KOPT-K1 (cell line): ENCODE data around the gene ZNF462.

Experiments
- H3K27ac ChIP-seq: fragments of 200-600 bp; sonication (generic); 2 replicates; pipeline ENCODE4 v1.5.1; 2016; ENCODE audit warnings: antibody characterized with exemption, mild to moderate bottlenecking, low read depth, low read length; ENCODE audit not compliant: poor library complexity, severe bottlenecking
- H3K36me3 ChIP-seq: fragments of 200-600 bp; sonication (generic); 2 replicates; pipeline ENCODE4 v1.5.1; 2017; ENCODE audit warnings: antibody characterized with exemption, mild to moderate bottlenecking, low read length, moderate library complexity; ENCODE audit not compliant: insufficient read depth
- H3K9me3 ChIP-seq: fragments of 200-600 bp; sonication (generic); 2 replicates; pipeline ENCODE4 v1.5.1; 2017; ENCODE audit warnings: antibody characterized with exemption, low read length, mild to moderate bottlenecking; ENCODE audit not compliant: insufficient read depth, poor library complexity, severe bottlenecking

ZNF462 gene

DNA sequence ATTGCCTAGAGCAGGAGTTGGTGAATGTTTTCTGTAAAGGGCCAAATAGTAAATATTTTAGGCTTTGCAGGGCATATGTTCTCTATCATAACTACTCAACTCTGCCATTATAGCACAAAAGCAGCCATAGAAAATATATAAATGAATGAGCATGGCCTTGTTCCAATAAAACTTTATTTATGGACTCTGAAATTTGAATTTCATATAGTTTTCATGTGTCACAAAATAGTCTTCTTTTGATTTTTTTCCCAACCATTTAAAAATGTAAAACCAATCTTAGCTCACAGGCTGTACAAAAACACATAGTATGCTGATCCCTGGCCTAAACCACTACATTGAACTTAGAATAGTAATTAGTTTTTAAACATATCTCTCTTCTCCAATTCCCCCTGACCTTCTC, 179.6 kb downstream of the ZNF462 start:
- Histone ChIP-seq H3K36me3 (no peaks in the 10 kb centered on the region), H3K9me3 (no peaks in the 10 kb centered on the region), H3K27ac (no peak overlapping the region)

DNA sequence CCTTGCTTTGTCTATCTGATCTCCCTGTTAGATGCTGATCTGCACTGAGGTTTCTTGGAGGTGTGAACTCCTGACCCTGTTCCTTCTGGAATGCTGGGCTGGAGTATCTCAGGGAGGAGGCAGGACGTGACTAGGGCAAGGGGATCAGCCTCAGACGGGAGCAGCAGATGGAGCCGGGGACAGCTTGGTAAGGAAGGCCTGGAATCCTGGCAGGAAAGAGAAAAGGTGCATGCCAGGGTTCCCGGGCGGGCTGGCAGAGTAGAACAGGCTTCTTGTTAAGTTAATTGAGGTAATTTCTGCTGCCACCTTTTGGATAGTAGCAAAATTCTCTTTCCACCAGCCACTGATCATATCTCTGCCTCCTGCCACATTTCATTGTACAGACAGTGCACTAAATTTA, 180.9 kb downstream of the ZNF462 start:
- H3K27ac ChIP-seq, result no peak overlapping the region
- H3K9me3 ChIP-seq, result no peaks in the 10 kb centered on the region
- no peaks in the 10 kb centered on the region for H3K36me3 ChIP-seq

DNA sequence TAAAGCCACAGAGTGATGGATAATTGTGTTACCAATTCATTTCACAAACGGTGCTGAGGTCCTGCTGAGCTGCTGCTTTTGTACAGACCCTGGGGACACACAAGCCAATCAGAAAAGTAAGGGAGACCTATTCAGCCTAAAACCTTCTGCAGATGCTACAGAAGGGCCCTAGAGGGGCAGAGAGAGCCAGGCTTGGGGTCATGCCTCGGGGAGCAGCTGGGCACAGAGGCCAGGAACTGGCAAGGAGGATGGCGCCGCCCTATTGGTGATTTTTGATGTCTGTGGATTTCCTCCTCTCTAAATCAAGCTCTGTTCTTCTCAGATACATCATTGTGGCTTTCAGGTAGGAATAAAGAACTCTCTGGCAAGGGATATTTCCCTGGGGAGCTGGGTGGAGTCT, 181.9 kb downstream of the ZNF462 start:
- Histone ChIP-seq H3K36me3 (no peaks in the 10 kb centered on the region), H3K27ac (no peak overlapping the region), H3K9me3 (no peaks in the 10 kb centered on the region)

DNA sequence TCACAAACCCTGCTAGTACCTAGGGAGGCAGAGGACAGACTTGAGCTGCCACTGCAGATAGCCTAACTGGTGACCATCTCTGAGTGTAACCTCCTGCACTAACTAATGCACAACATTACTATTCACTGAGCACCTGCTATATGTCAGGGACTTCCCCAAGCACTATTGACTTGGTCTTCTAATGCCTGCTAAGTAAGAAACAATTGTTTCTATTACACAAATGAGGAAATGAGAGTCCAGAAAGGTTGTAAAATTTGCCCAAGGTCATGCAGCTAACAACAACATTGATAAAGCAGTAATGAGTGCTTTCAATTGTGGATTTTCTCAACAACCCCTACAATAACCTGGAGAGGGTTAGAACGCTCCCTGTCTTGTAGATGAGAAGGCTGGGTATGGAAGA, 183.7 kb downstream of the ZNF462 start:
- Histone ChIP-seq H3K36me3 (no peaks in the 10 kb centered on the region), H3K27ac (no peak overlapping the region), H3K9me3 (no peaks in the 10 kb centered on the region)

DNA sequence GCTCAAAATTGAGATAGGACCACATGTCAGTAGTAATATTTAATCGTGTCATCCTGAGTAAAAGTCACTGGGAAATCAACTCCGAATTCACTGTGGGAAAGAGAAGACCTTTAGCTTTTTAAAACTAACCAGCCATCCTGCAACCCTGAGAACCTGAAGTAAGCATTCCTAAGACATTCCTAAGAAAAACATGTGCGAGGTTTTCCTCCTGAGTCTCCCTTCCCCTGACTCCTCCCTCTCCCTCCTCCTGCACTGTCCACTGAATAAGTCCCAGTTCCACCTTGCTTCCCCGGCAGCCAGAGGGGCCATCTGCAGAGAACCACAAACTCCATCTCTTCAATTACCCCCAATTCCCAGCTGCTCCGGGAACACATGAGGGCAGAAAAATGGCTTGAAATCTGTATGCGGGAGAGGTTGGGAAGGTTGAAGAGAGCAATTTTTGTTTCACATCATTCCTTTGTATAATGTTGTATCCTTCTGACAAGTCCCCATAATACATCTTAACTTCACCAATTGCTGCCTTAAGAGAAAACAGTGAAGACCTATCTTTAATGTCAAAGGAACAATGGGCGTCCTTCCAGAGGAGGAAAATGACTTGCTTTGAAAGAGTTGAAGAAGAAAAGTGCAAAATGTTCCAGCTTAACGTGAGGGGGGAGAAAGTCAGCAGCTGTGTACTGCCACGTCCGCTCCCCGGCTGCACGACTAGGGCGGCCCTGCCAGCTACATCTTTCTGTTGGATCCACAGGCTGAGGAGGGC, 186.3 kb downstream of the ZNF462 start:
- Histone ChIP-seq H3K9me3 (no peaks in the 10 kb centered on the region), H3K27ac (no peak overlapping the region), H3K36me3 (no peaks in the 10 kb centered on the region)

DNA sequence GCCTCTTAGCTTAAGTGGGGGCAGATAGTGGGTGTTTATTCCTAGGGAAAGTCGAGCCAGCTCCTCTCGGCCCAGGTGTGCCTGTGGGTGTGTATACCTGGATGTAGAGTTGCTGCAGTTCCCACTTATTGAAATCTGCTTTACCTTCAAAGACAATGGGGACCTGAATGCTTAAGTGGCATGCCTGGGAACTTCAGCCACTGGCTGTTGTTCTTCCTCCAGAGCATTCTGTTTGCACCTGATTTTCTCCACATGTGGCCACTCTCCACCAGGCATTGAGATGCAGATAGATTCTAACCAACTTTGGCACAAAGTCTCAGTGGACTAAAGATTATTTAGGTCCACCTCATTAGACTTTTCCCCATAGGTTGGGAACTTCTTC, 186.8 kb downstream of the ZNF462 start:
- H3K27ac ChIP-seq, result no peak overlapping the region
- no peaks in the 10 kb centered on the region for H3K36me3 ChIP-seq
- H3K9me3 ChIP-seq, result no peaks in the 10 kb centered on the region

DNA sequence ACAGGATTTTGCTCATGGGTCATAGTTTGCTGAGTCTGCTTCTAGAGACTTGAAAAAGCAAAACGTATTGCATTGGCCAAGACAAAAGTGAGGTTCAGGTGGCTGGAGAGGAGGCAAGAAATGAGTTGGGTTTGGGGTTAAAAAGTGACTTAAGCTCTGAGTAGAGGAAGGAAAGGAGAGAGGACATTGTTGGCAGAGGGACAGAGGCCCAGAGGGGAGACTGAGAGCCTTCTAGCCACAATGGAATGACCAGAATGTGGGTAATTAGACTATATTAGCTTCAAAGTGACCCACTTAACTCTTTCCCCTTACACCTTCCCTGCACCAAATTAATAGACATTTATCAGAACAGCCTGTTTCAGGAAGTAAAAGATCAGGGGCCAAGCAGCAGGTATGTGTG, 188.4 kb downstream of the ZNF462 start:
- no peak overlapping the region for H3K27ac ChIP-seq
- H3K36me3 ChIP-seq, result no peaks in the 10 kb centered on the region
- H3K9me3 ChIP-seq, result no peaks in the 10 kb centered on the region

DNA sequence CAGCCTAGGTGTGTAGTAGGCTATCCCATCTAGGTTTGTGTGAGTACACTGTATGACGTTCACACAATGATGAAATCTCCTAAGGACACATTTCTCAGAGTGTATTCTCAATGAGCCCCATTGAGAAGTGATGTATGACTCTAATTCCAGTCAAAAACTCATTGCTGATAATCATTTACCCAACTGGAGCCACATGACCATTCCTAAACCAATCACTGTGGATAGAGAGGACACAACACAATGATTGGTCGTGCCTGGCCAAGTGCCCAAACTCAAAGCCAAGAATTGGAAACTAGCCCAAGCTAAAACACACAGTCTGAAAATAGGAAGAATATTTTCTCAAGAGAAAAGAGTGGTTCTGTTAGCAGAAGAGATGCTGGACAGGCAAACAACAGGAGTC, 191.2 kb downstream of the ZNF462 start:
- Histone ChIP-seq H3K9me3 (no peaks in the 10 kb centered on the region), H3K27ac (no peak overlapping the region), H3K36me3 (no peaks in the 10 kb centered on the region)

DNA sequence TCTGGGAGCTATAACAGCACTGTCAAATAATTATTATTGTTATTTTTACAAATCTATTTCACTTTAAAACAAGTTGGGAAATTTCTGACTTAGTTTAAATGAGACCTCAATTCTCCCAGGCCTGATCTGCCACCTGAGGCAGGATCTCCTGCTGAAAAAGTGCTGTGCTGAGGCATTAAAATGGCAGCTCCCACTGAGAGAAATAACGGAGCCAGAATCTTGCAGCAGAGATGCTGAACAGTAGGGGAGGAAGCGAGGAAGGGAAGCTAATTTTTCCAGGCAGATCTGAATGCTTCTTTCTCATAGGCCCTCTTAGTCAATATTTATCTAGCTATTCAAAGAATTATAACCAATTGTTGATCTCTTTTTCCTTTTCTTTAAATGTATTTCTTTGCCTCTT, 196.3 kb downstream of the ZNF462 start:
- Histone ChIP-seq H3K36me3 (no peaks in the 10 kb centered on the region), H3K27ac (no peak overlapping the region), H3K9me3 (no peaks in the 10 kb centered on the region)

DNA sequence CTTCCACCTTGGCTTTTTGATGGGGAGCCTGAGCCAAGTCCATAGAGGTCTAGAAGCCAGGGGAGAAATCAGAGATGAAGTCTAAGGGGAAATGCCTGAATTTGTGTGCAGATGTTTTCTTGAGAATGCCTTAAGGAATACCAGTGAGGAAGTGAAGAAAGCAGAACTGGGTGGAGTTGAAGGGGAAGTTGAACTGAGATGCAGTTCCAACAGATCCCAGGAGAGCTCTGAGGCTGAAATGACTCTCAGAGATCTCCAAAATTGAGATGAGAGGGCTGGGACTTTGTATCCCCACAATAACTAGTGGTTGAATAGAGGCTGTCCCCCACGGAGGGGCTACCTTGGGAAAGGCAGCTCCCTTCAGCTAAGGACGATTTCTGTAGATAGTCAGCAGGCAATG, 197.1 kb downstream of the ZNF462 start:
- Histone ChIP-seq H3K36me3 (no peaks in the 10 kb centered on the region), H3K9me3 (no peaks in the 10 kb centered on the region), H3K27ac (no peak overlapping the region)
